Superior temporal gyrus (tissue), 1 donor: ENCODE measurements around the gene DIS3.
"Not testable (repeated sequence)": the region's sequence is repeated elsewhere in the genome, so short reads cannot be mapped to it uniquely, and the experiment has no call there.

Experiments
- DNase-seq: peaks from one replicate; pipeline ENCODE4 v3.0.0-alpha.2; 2016; ENCODE audit errors: extremely low spot score

Gene DIS3, protein sequence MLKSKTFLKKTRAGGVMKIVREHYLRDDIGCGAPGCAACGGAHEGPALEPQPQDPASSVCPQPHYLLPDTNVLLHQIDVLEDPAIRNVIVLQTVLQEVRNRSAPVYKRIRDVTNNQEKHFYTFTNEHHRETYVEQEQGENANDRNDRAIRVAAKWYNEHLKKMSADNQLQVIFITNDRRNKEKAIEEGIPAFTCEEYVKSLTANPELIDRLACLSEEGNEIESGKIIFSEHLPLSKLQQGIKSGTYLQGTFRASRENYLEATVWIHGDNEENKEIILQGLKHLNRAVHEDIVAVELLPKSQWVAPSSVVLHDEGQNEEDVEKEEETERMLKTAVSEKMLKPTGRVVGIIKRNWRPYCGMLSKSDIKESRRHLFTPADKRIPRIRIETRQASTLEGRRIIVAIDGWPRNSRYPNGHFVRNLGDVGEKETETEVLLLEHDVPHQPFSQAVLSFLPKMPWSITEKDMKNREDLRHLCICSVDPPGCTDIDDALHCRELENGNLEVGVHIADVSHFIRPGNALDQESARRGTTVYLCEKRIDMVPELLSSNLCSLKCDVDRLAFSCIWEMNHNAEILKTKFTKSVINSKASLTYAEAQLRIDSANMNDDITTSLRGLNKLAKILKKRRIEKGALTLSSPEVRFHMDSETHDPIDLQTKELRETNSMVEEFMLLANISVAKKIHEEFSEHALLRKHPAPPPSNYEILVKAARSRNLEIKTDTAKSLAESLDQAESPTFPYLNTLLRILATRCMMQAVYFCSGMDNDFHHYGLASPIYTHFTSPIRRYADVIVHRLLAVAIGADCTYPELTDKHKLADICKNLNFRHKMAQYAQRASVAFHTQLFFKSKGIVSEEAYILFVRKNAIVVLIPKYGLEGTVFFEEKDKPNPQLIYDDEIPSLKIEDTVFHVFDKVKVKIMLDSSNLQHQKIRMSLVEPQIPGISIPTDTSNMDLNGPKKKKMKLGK

DNA sequence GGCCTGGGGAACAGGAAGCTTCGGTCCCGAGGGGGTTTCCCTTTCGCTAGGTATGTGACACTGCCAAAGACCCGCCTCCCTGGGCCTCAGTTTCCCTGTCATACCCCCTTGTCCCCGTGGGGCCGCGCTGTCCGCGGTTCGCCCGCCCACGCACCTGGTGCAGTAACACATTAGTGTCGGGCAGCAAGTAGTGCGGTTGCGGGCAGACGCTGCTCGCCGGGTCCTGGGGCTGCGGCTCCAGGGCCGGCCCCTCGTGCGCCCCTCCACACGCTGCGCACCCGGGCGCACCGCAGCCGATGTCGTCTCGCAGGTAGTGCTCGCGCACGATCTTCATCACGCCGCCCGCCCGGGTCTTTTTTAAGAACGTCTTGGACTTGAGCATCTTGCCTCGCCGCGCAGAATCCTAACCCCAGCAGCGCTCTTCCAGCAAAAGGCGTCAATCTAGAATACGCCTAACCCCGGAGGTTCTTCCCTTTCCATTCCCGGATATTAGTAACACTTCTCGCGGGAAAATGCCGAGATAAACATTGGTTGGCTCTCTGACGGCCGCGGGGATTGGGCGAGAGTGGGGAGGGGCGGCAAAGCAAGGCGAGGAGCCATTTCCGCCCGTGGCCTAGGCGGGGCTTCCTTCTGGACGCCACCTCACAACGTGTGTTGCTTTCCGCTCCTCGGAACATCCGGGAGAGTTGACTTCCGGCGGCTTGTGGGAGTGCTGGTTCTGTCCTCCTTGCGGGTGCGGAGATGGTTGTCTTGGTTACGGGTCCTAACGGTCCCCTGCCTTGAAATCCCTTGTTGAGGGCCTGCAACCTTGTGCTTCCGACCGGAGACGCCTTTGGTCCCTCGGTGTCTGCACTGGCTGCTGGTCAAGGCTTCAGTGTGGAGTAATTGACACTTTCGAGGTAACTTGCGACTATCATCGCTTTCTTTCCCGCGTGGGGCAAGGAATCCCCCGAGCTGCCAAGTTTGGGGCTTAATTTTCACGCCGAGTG, at the start of gene DIS3, which contains the start of gene PIBF1:
TSS of gene DIS3 (minus strand) at position 450 of the 989 bp plus-strand sequence. CDS start at position 382, 68 bp downstream.
TSS of gene PIBF1 (plus strand) at position 683 of the 989 bp plus-strand sequence. CDS start 1,337 bp downstream, outside the sequence.
- peak; percentile 98 for DNase-seq

DNA sequence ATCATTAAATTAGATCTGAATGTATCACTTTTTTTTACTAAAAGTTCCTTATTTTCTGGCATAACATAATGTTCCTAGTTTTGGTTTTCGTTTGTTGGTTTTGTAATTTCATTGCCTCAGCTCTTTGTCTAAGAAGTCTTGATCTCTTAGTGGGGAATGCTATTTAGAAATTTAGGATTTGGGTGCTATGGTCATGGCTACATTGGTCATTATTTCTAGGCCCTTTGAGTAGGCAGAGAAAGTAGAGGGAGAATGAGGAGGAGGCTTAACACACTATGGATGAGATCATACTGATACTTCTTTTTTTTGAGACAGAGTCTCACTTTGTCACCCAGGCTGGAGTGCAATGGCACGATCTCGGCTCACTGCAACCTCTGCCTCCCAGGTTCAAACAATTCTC, 42.0 kb upstream of the DIS3 start:
- no peak for DNase-seq

DNA sequence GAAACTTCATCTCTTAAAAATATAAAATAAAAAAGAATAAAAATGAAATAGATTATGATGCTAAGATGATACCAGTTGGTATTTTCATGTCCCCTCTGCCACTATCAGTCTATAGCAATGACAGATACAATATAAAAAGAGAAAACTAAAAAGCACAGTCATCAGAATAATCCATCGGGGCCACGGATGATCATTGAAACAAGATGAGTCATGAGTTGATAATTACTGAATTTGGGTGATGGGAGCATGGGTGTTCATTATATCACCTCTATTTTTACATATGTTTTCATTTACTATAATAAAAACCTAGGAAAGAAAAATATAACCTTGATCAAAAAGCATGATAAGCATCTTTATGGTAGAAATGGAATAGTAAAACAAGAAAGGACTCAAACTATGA, 41.4 kb upstream of the DIS3 start:
- DNase-seq = no peak

DNA sequence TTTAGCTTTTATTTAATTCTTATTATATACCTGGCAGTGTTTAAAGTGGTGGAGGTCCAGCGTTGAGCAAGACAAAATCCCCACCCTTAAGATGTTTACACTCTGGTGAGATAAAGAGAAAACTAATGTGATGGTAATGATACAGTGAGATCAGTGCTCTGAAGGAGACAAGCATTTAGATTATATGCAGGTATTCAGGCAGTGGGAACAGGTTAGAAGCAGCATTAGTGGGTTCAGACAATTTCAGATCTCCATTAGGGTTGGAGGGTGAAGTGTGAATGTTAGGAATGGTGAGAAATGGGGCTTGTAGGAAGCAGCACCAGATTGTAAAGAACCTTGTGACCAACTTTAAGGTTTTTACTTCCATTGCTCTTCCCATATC, 39.2 kb upstream of the DIS3 start:
- DNase-seq = no peak

DNA sequence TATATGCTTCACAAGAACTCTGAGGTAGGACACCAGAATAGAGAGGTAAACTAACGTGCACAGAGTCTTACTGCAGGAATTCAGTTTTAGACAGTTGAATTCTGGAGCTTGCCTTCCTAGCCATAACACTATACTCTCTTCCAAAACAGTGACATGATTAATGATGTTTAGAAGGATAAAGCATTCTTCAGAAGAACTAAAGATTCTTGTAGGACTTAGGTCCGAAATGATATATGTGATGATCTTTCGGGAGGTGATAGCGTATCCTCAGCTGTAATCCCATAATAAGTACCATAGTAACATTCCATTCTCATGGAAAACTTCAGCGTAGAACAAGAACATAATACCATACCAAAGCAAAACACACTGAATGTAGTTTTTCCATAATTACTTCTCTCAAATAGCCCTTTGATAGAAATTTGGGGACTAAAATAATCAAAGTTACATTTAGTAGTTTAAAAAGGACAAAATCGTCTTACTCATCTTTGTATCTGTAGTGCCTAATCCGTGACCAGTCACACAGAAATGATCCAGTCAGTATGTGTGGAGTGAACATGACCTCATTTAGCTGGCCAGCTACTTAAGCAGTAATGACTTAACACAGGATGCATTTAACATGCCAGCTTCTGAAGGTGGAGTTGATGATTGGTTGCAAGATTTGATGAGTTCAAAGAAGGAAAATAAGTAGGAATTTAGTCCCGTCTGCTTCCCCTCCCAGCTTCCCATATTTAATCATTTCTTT, 38.6 kb upstream of the DIS3 start:
- no peak for DNase-seq

DNA sequence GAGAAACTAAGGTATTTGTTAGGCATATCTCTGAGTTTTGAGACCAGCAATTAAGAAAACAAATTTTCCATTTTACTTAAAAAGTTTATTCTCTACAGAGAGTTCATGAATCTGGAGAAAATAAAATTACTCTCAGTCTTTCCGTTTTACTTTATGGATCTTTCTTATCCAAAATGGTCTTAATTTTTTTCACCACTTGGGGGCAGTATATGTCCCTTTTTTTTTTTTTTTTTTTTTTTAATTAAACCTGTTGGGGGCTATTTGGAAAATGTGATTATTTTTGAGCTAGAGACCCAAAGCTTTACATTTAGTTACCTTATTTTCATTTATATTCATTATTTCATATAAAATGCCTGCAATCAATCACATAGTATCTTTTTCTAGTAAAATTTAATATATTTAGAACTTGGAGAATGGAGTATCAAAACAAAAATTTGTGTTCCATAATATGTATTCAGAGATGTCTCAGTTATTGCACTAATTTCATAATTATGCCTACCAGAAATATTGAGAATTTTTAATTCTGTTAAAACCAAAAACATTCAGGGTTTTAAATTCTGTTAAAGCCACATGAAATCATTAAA, 27.3 kb upstream of the DIS3 start:
- peak; percentile 74 for DNase-seq

DNA sequence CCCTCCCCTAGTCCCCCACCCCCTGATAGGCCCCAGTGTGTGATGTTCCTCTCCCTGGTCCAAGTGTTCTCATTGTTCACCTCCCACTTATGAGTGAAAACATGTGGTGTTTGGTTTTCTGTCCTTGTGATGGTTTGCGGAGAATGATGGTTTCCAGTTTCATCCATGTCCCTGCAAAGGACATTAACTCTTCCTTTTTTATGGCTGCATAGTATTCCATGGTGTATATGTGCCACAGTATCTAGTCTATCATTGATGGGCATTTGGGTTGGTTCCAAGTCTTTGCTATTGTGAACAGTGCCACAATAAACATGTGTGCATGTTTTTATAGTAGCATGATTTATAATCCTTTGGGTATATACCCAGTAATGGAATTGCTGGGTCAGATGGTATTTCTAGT, 24.8 kb upstream of the DIS3 start:
- not testable (repeated sequence) for DNase-seq

DNA sequence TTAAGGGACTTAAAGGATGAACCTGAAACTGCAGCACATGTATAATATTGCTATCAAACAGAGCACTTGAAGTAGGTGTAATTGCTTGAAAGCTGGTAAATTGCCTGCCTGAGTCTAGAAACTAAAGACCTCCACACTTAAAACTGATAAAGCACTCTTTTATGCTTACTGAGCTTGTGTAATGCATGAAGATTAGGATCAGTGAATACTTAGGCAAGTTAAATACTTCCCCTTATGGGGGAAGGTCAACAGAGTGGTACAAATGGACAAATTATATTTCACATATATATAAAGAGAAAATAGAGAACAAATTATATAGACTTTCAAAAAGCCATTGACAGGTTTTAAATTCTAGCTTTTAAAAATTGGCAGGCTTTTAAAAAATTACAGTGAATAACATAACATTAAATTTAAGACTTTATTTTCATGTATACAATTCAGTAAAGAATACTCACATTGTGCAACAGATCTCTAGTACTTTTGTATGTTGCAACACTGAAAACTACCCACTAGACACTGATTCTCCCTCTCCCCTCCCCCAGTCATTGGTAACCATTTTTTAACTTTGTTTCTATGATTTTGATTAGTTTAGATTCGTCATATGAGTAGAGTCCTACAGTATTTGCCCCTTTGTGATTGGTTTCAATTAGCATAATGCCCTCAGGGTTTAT, 24.1 kb upstream of the DIS3 start:
- DNase-seq = no peak

DNA sequence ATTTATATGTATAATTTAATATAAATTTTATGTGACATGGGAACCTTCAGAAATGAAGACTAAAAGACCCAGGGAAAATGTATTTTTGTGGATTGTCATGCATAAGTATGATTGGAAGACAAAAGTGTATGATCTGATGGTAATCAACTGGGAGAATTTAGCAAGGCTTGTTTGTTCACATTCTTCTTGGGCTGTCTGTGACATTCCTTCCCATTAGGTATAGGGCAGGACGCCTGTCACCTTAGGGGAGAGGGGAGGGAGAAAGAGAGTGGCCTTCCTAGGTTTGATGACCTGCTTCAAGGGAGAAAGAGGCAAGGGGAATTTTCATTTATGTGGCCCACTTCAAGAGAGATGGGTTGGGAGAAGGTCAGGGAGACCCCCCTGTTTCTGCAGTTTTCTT, 22.6 kb upstream of the DIS3 start:
- DNase-seq = no peak

DNA sequence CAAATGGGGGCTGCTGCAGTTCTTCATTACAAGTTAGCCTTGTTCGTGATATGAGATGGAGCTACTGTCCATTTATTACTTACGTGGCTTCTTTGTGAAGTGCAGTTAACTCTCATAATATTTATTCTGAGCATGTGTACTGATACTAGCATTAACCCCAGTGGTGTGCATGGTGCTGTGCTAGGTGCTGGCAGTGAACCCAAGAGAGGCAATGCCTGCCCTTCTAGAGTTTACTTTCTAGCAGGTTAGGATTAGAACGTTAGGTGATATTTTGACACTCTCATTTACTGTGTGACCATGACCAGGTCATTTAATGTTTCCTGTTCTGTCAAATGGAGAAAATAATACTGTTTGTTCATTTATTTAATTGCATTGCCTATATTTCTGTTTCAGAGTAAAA, 17.1 kb upstream of the DIS3 start:
- no peak for DNase-seq

DNA sequence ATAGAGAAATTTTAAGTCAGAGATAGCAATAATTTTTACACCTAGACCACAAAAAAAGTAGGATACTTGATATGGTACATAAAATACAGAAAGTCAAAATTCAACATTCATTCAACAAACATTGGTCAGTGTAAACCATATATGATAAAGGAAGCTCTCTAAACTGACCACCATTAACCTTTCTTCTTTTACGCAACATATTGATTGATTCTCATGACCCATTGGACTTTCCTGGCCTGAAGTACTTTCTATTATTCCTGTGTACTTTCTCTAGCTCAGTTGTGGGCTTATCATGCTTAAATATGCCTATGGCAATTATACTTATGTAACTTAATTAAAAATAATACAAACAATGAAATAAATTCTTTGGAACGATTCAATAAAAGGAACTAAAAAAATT, 10.9 kb upstream of the DIS3 start:
- no peak for DNase-seq

DNA sequence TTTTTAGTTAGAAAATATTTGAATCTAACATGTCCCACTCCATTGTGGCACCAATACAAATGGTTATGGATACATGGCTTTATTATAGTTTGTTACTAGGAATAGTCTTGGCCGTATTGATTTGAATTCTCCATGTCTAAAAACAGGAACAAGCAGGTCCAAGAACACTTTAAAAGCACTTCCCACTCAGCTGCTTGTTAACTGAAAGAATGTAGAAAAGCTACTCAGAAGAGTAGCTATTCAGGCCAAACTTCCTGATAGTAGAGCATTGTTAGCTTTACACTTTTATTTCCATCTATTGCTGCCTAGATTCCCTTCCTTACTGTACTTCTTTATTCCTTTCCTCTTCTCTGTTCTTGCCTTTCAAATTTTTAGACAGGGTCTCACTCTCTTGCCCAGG, 7.1 kb upstream of the DIS3 start:
- DNase-seq = no peak

DNA sequence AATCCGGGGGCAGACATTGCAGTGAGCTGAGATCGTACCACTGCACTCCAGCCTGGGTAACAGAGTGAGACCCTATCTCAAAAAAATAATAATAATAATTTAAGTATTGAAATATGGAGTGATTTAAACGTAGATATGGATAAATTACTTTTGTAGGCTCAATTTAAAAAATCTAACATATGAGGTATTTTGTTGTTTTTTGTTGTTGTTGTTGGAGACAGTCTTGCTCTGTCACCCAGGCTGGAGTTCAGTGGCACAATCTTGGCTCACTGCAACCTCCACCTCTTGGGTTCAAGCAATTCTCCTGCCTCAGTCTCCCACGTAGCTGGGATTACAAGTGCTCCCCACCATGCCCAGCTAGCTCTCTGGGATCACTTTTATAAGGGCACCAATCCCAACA, 3.0 kb upstream of the DIS3 start:
- not testable (repeated sequence) for DNase-seq

DNA sequence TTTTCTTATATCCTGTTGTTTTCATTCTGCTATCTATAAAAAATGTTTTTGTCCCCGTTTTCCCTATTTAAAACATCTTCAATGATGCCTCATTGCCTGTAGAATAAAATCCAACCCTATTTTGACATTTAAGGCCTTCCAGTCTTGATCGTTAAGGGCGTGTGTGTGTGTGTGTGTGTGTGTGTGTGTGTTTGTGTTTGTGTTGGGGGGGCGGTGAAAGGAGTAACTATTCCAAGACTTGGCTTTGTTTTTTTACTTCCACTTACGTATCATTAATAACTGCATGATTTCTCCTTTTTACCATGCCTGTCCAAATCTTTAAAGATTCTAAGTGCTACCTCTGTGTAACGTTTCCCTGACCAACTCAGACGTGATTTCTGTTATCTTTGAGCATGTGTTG, 1.0 kb upstream of the DIS3 start:
- no peak for DNase-seq

DNA sequence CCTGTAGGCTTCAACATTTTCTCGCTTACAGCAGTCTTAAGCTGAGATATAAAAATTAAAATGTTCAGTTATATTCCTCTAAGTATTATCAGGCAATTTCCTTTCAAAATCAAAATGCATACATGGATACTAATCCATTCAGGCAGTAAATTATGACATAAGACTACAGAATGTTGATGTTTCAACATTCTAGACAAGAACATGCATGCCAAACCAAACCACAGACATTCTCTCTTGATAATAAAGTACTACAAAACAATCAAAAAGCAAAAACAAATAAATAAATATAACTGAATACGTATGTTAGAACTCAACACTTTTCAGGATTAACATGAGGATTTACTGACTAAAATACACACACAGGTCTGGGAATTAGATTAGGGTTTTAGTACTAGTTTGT, 7.7 kb downstream of the DIS3 start:
- DNase-seq = no peak

DNA sequence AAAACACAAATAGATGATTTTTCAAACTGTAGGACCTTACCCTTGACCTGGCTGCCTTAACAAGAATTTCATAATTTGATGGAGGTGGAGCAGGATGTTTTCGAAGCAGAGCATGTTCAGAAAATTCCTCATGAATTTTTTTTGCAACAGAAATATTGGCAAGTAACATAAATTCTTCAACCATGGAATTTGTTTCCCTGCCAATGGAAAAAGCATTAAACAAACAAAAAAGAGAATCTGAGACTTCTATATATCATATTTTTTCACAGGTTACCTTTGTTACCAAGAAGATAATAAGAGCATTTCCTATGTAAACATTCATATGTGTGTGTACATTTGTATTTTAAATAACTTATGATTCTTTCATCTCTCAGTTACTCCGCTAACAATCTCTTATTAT, 18.3 kb downstream of the DIS3 start:
- DNase-seq = no peak

DNA sequence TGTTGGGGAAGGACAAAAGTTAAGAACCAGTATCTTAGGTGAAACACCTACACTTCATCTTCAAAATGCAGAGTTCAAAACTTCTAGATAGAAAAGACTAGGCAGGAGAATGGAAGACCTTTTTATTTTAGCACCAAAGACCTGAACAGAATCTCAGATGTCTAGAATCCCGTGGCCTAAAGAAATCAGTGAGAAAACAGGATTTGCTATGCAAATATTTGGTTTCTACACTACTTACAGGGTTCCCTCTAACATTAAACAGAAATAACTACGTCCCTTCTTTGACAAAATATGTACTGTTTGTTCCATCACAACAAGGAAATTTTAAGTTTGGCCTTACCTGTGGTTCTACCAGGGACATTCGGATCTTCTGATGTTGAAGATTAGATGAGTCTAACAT, 21.5 kb downstream of the DIS3 start:
- DNase-seq = no peak

DNA sequence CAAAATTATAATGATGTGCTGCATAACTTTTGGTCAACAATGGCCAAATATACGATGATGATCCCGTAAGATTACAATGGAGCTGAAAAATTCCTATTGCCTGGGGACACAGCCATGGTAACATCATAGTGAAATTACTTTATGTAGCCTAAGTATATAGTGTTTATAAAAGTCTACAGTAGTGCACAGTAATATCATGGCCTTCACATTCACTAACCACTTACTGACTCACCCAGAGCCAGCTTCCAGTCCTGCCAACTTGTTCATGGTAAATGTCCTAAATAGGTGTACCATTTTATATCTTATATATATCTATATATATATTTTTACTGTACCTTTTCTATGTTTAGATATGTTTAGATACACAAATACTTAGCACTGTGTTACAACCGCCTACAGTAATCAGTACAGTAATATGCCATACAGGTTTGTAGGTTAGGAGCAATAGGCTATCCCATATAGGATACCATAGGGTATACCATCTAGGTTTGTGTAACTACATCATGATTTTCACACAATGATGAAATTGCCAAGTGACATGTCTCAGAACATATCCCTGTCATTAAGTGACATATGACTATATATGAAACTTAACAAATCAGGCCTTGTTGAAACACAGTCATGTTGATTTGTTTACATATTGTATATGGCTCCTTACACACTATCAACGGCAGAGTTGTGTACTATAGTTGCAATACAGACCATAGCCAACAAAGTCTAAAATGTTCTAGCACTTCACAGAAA, 23.7 kb downstream of the DIS3 start:
- no peak for DNase-seq

DNA sequence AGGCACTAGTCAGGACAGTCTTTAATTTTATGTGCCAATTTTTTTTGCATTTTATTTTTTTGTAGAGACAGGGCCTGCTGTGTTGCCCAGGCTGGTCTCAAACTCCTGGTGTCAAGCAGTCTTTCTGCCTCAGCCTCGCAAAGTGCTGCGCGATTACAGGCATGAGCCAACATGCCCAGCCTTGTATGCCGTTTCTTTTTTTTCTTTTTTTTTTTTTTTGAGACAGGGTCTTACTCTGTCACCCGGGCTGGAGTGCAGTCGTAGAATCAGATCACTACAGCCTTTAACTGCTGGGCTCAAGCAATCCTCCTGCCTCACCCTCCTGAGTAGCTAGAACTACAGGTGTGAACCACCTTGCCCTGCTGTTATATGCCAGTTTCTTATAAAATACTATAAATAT, 27.6 kb downstream of the DIS3 start:
- no peak for DNase-seq
